CD1c-positive myeloid dendritic cell (primary cell): ENCODE measurements around the gene SORD.
A peak's percentile ranks its signal among the peaks of the same experiment; 100 is the strongest.

Source experiments
- DNase-seq: peaks from one replicate; pipeline ENCODE4 v3.0.0-alpha.2; 2016; ENCODE audit errors: extremely low spot score

The SORD gene

DNA sequence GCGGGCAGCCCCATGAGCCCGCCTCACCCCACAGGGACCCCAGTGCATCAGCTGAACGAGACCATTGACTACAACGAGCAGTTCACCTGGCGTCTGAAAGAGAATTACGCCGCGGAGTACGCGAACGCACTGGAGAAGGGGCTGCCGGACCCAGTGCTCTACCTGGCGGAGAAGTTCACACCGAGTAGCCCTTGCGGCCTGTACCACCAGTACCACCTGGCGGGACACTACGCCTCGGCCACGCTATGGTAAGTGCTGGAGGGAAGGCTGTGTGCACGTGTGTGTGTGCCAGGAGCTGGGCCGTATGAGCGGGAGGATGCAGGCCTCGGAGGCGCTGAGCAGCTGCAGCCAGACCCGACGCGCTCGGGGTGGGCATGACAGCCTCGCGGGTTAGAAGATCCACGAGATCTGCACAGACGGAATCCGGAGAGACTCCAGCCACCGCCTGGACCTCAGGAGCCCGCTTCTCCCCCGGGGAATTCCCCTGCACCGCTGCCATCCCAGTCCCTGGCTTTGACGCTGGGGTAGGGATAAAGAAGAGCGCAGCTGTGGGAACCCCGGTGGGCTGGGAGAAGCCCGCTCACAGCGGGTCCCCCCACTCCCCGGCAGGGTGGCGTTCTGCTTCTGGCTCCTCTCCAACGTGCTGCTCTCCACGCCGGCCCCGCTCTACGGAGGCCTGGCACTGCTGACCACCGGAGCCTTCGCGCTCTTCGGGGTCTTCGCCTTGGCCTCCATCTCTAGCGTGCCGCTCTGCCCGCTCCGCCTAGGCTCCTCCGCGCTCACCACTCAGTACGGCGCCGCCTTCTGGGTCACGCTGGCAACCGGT lies 93.7 kb downstream of the SORD start:
- no peak for DNase-seq

DNA sequence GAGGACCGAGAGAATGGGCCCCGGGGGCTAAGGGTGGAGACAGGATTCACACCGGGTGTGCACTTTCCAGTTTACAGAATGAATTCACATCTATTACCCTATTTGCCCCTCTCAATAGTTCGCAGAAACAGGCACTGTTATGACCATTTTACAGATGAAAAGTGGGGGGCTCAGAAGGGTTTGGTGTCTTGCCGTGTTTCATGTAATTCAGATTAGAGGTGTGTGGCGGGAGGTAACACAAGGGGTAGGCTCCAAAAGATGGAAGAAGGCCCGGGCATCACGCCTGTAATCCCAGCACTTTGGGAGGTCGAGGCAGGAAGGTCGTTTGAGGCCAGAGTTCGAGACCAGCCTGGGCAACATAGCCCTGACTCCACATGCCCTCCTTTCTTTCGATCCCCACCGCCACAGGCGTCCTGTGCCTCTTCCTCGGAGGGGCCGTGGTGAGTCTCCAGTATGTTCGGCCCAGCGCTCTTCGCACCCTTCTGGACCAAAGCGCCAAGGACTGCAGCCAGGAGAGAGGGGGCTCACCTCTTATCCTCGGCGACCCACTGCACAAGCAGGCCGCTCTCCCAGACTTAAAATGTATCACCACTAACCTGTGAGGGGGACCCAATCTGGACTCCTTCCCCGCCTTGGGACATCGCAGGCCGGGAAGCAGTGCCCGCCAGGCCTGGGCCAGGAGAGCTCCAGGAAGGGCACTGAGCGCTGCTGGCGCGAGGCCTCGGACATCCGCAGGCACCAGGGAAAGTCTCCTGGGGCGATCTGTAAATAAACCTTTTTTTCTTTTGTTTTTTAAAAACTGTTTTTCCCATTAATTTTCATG lies 94.5 kb downstream of the SORD start:
- DNase-seq = no peak

- peak; percentile 90 for DNase-seq
Measured at GRCh38 chr15:45118131-45118588, 95.2 kb downstream of the SORD start.

GRCh38 chr15:45118996-45119395 lies 96.0 kb downstream of the SORD start:
- DNase-seq = no peak

- no peak for DNase-seq
Measured at GRCh38 chr15:45120081-45120972, 97.3 kb downstream of the SORD start.

GRCh38 chr15:45121020-45121419 lies 98.0 kb downstream of the SORD start:
- no peak for DNase-seq

DNA sequence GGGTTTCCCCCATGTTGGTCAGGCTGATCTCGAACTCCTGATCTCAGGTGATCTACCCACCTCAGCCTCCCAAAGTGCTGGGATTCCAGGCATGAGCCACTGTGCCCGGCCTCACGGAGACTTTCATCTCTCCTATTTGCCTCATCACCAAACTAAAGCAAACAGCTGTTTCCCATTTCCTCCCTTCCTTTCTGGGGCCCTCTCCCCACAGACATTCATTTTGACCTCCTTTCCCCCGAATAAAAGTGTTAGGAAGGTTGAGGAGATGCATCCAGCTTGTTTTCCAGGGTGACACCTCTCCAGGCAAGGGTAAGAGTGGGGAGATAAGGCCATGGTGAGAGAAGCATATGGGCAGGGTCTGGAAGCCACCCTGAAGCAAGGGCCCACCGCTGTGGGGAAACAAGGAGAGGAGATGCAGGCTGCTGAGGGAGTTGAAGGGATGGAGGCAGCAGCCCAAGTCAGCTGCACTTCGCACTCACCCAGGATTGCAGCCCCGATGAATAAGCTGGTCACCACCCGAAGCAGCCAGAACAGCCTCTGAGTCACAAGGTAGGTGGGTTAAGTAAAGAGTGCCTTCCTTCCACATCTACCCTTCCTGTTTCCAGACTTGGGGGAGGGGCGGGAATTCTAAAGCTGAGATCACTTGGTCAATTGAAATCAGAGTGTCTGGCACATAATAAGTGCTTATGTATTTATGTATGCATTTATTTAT lies 98.9 kb downstream of the SORD start:
- DNase-seq = peak; percentile 68

DNA sequence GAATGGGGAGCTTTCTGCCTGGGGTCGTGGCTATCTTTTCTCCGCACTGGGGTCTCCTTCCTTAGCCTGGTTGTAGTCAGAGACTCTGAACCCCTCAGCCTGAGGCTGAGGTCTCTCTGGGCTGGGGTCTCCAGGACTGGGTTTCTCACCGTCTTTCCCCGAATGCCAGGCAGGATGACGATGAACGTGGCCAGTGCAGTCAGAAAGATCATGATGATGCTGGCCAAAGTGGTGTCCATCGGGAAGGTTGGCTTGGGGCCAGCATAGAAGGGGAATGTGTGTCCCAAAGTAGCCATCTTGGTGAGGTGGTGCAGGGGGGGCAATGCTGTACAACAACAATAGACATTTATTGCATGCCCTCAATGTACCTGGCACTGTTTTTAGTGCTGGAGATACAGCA lies 99.7 kb downstream of the SORD start:
- no peak for DNase-seq

DNA sequence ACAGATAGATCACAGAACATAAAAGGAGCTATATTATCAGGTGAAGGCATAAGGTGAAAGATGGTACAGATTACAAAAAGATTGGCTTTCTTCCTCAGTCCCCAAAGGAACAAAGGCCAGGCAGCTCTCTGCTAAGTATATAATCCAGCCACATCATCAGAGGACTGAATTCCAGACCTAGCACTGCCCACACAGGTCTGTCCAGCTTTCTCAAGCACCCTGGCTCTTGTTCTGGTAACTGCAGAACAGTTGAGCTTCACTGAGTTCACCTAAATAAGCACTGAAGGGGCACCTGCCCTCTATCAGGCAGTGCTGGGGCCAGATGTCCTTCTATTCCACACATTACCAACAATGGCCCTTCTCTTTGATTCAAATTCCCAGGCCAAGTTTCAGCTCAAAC lies 100.4 kb downstream of the SORD start:
- no peak for DNase-seq

GRCh38 chr15:45126535-45127158 lies 103.7 kb downstream of the SORD start:
- DNase-seq = peak; percentile 63
